Measurements from ENCODE around the gene SSTR3.

SSTR3 gene

DNA sequence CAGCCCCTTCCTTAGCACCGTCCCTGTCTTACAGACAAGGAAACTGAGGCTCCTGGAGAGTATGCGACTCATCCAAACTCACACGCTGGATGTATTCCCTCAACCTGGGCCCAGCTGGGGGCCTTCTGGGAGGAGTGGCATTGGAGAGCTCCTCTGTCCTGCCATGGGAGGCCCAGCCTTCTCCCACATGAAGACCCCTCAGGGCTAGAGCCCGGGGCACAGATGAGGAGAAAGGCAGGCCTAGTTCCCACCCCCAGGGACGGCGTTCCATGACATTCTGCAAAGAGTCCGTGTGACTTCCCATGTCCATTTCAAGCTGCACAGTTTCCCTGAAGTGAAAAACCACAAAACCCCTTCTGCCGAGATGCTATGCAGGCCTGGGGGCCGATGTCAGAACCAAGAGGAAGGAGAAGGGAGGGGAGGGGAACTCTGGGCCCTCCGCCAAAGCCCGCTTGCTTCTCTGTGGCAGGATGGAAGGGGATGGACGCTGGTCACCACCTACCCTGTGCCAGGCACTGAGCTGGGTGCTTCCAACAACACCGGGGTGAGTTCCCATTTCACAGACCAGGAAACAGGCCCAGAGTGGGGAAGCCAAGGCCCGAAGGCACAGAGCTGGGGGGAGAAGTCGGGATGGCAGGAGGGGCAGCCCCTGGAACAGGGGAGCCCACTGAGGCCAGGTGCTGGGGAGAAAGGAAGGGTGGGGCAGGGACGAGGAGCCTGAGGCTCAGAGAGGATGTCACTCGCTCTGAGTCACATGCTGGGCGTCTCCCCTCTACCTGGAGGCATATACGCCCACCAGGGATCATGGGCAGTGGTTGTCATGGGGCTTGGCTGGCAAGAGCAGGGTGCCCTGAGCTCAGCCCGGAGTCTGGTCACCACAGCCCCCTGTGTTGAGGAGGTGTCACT lies 16.1 kb upstream of the SSTR3 start:
- DNase-seq, result peak in 1 of 2 experiments; percentile 16

DNA sequence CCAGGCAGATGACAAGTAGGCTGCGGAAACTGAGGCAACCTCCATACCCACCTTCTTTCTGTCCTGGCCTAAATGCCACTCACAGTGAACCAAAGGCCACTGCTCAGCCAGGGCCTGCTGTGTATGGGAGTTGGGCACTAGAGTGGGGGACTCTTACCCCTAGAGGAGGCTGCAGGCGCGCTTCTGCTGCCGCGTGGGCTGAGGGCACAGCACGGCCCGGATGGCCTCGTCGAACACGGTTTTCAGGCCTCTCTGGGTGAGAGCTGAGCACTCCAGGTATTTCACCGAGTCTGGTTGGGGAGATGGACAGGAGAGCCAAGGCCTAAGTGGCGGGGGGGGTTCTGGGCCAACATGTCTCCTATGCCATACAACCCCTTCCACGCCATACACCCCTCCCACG lies 14.2 kb upstream of the SSTR3 start:
- DNase-seq, result no peak

DNA sequence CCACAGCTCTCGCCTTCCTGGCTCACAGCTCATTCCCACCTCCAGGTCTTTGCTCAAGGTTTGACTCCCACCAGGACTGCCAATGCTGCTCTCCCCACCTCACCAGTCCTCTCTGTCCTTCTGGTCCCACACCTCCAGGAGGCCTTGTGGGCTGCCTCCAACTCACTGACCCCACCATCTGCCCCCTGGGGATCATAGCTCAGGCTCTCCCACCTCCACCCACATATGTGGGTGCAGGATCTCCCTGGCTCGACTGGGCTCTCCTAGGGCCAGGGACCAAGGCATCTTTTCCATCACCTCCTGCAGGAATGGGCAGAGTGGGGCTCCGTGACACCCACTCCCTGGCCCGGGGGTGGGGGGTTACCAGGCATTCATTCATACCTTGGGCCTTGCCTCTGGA lies 13.8 kb upstream of the SSTR3 start:
- DNase-seq, result no peak

DNA sequence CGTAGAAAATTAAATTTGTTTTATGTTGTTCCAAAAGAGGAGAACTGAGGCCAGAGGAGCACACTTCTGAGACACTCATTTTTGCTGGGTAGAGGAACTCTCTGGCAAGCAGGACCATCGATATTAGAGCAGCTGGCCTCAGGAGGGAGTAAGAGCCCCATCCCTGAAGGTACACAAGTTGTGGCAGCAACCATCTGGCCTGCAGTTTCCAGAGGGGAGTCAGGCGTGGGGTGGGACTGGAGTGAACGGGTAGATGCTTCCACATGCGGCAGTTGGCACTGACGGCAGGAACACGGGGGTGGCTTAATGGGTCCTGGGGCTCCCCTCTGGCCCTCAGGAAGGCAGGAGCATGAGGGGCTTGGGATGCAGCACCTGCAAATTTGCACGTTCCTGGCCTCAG lies 13.2 kb upstream of the SSTR3 start:
- DNase-seq, result peak in 1 of 2 experiments; percentile 12

DNA sequence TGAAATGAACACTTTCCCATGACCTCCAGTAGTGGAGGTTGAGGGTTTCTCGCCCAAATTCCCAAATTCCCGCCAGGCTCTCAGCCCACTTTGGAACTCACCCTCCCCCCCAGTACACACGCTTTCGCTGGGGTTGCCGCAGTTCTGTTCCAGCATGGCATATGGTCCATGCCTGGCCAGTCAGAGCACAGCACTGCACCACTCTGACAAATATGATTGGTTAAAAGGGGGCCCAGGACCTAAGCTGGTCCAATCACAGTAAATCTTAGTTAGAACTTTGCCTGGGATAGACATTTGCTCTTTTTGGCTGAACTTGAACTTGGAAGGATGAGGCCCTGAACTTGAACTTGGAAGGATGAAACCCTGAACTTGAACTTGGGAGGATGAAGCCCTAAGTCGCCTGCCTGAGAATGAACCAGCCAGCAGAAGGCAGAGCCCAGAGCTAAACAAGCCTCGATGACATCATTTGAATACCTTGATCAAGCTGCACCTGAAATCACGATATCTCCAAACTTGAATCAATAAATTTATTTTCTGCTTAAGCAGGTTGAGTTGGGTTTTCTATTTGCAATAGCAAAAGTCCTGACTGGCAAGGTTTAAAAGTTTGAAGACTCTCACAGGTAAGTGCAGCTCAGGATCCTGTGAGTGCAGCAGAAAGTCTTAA lies 12.6 kb upstream of the SSTR3 start:
- no peak for DNase-seq

DNA sequence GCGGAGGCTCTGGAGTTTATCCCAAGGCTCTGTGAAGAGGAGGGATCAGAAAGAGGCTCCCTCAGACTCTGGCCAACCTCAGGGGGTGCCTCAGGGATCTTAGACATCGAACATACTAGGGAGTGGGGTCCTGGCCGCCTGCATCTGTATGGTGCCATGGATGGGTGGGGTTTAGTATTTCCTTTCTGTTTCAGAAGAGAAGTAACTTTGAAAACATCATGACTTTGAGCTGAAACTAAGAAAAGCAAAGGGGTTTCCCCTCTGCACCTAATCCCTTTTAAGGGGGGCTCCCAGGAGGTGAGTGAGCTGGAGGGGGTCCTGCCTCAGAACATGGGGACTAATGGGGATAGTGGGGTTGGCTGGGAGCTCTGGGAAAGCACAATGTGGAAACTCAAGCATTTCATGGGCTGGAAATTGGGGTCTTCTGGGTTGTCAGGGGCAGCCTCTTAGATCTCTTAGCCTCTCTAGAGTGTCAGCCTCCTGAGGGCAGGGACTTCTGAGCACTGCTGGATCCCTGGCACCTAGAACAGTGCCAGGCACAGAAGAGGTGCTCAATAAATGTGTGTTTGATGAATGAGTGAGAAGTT lies 11.8 kb upstream of the SSTR3 start:
- DNase-seq, result no peak

DNA sequence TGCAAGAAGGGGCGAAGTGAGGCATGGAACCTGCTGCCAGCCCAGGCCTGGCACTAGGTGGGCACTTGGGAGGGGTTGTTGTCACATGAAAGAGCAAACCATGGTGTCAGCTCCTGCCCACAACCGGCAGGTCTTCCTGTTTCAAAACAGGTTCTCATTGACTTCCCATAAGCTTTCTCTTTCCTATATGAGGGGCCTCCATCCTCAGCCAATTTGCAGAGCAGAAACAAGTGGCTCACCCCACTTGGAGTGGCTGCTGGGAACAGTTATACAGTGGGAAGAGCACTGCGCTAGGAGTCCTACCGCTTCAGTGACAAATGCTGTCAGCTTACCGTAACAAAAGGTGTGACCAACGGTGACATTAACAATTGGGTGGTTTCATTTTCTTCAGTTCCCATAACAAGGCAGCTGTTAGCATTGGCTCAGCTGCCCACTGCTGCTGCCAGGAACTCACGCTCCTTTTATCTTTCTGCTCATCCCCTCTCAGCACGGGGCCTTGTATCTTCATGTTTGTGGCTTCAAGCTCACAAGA lies 10.2 kb upstream of the SSTR3 start:
- no peak for DNase-seq

DNA sequence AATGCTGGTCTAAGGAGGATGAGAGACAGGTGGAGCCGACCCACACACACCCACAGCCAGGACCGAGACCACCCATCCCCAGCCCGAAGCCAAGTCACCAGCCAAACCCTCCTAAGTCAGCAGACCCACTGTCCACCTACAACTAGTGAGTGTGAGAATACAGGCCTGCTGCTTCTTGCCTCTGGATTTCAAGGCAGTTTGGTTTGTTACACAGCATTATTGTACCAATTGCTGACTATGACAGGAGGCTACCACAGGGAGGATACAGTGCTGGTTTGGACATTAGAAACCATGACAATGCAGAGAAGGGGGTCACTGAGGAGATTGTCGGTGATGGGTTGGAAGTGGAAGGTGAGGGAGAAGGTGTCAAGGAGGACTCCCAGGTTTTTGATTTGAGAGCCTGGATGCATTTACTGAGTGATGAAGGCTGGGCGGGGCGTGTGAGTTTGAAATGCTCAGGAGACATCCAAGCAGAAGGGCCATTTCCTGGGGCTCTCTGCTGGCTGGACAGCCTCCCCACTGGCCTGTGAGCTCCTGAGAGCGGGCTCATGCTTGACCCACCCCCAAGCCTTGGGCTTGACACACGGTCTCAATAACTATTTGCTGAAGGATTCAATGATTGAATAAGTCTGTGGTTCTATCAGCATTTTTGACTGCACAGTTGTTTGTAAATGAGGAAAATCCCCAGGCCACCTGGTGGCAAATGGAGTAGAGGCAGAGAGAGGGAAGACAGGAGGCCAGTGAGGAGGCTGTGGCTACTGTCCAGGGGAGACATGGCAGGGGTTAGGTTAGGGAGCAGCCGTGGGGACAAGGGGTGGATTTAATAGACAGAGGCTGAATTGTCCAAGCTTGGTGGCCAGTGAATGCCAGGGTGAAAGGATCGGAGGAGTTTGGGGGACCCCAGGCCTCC lies 9.4 kb upstream of the SSTR3 start:
- no peak for DNase-seq

DNA sequence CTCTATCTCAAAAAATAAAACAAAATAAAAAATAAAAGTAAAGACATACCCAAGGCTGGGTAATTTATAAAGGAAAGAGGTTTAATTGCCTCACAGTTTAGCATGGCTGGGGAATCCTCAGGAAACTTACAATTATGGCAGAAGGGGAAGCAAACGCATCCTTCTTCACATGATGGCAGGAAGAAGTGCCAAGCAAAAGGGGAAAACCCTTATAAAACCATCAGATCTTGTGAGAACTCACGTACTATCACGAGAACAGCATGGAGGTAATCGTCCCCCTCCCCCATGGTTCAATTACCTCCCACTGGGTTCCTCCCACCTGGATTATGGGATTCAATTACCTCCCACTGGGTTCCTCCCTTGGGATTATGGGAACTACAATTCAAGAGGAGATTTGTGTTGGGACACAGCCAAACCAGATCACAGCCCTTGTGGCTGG lies 8.3 kb upstream of the SSTR3 start:
- no peak for DNase-seq

DNA sequence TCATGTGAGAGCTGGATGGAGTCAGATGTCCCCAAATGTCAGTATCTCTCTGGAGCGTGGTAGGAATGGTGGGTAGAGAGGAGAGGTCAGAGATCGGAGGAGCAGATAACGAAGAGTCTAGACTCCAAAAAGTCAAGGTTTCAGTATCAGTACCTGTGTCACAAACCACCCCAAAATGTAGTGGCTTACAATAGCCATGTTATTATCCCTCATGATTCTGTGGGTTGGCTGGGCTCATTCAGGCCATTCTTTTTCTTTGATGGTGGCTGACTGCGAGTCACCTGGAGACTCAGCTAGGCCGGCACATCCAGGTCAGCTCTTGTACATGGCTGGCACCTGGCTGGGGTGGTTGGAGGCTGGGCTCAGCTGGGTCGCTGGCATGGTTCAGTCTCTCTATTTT lies 7.3 kb upstream of the SSTR3 start:
- no peak for DNase-seq

DNA sequence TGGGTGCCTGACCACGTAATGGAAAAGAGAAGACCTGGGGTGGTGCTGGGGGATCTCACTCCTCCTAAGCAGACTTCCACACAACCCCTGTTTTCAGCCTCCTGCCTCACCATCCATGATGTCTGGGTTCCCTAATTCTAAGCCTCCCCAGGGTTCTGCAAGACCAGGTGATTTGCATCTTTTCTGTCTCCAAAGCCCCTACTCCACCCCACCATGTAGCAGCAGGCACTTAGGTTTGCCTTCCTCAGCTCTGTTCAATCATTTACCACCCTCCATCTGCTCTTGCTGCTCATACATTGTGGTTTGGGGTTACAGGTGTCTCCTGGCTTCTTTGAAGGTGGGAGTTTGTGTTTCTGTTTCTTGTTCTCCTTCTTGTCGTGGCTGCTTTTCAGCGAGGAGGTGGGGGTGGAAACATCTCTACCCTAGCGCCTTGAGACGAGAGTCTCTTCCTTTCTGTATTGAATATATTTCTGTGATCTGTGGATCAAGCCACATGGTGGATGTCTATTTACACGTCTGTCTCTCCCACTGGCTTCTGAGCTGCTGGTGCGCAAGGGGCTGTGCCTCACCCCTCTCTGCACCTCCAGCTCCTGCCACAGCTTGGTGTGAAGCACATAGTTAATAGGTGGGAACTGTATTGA lies 6.6 kb upstream of the SSTR3 start:
- DNase-seq, result no peak

DNA sequence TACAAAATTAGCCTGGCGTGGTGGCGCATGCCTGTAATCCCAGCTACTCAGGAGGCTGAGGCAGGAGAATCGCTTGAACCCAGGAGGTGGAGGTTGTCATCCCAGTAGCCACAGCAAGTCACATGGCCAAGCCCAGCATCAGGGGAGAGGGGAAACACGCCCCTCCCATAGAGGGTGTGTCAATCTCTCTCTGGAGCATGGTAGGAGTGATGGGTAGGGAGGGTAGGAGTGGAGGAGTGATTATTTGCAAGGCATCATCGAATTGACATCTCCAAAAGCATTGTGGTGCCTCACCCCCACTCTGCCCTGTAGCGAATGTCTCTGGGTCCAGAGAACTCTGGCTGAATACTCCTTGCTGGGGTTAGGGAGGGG lies 6.1 kb upstream of the SSTR3 start:
- no peak for DNase-seq

DNA sequence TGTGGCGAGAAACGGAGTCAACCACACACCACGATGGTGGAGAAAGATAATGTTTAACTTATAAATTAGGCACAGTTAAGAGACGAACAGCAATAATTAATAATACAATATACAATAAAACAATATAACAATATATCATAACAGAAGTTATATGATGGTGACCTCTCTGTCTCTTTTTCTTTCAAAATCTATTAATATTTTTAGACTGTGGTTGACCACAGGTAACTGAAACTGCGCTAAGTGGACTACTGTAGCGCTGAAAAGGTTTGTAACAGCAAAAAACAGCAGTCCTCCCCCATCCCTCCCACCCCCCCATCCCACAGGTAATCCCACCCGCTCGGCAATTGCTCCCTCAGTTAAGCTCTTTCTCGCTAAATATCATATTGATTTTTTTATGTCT lies 3.6 kb upstream of the SSTR3 start:
- no peak for DNase-seq

DNA sequence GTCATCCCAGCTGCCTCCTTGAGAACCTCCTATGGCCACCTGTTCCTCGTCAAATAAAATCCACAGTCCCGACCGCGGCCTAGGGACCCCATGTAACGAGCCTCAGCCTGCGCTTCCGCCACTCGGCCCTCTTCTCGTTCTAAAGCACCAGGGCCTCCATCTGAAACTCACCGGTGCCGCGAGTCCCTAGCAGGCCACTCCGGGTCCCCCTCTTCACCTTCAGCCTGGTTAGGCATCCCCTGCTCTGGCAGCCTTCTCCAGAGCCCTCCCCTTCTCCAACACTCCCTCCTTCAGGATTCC lies 2.4 kb upstream of the SSTR3 start:
- no peak for DNase-seq

DNA sequence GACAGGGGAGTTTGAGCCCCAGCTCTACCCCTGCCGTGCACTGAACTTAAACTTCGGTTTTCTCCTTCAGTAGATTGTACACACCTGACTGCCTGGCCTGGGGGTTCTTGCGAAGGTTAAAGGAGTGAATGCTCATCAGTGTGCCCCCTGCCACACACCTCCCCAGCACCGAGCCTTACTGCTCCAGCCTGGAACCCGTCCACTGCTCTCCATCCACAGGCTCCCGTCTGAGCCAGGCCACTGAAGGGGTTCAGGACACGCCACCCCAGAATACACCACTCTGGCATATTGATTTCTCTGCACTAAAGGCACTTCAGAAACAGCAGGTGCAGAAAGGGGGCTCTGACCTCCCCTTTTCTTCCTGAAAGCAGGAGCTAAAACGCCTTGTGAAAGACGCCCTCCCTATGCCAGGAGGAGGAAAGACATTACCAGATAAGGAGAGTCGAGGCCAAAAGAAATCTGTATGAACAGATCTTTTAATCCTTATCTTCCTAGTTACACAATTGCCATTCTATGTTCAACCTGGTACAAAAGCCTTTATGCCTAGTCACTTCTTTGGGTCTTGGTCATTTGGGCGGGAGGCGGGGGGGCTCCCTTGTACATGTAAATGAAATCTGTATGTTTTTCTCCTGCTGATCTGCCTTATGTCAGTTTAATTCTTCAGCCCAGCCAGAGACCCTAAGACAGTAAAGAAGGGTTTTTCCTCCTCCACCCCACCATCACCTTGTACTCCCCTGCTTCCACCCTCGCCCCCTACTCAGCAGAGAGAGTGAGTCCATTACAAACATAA lies 1.9 kb upstream of the SSTR3 start:
- no peak for DNase-seq

DNA sequence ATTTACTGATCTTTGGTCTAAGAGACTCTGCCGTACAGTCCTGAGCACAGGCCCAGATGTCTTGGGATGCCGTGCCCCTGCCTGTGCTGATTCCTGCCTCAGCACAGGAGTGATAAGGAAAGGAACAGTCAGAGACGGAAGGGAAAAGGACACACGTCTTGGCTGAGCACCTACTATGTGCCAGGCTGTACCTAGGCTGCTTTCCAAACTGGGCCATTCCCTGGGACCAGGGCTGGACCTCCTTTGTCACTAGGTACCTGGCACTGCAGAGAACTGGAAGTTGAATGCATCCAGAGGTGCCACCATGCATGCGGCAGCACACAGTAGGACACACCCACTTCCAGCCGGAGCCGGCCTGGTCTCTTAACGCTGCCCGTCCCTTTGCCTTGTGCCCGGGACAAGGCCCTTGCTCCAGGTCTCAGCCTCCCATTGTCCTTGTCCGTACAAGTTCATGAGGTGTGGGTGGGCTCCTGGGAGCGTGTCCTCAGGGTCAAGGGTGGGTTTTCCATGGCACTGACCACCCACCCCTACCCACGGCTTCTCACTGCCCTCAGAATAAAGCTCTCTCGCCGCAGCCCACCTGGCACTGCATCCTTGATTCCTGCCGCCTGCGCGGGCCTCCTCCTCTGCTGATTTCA lies 1.1 kb upstream of the SSTR3 start:
- DNase-seq, result no peak

DNA sequence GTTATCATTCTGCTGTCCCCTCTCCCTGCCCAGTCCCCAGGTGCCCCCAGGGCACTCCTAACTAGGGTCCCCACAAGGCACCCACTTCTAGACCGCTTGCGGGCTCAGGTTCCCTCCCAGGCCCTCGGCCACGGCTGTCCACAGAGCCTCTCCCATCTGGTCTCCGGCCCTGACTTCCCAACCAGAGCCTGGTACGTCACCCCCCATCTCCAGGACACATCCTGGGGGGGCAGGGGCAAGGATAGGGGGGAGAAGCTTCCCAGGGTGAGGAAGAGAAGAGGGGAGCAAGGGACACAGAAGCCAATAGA lies 457 bp downstream of the SSTR3 start:
- DNase-seq, result no peak

DNA sequence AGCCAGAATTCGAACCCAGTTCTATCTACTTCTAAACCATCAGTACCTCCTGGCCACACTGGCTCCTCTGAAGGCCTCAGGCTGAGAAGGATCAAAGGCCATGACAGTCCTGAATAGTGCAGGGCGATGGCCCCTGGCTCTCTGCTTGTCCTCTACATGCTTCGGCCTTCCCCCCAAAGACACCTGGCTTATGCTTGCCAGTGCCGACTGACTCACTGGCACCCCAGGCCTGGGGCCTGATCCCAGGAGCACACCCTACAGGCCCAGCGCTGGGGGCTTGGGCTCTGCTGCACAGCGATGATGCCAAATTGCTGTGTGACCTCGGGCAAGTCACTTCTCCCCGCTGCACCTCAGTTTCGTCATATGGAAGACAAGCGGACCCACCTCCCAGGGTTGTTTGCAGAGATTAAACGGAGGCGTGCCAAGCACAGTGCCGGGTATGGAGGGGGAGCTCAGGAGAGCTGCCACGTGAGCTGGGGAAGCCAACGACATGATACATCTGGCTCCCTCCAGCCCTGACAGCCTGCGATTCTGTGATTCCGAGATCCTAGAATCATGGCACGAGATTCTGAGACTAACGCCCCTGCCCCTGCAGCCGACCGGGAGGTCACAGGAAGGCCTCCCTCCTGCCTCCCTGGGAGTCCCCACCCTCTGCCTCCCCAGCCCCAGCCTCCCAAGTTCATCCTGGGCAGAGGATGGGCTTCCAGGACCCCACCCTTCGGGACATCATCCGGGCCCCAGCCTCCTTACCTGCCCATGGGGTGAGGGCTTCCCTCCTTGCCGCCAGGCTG lies 1.0 kb downstream of the SSTR3 start:
- no peak for DNase-seq

DNA sequence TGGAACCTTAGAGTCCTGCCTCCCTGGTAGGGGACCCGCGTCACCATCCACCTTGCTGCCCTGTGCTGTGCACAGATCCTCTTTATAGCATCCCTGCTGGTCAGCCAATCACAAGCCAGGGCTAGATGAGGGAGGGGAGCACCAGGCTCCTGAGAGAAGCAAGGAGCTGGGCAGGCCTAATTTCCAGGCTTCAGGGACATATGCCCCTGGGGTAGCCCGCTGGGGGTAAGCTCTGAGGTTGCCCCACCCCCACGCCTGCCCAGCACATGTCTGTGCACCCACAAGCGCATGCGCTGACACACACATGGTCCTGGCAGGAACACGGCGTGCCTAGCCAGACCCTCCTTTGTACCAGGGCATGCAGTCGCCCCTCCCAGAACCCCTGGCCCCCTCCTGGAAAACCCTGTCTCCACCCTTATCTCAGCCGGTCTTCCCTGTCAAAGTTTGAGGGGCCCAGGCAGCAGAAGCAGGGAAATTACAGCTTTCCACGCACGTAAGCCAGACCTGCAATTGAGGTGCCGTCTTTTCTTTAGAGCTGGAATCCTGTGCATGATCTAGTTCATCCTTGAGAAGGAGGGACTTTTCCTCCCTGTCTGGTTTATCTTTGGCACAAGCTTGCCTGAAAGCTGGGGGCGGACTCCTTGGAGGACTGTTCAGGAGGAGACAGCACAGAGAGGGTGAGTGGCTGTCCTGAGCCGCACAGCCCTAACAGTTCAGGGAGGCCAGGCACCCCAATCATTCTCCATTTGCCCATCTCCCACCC lies 2.1 kb downstream of the SSTR3 start:
- DNase-seq, result no peak

Data from SW 1271 (cell line).